Left lung (tissue), 10 donors: ENCODE results near the gene RNH1. TPM values are rescaled to one million over a fixed set of nuclear protein-coding genes. Genes with fewer than 3 reads are reported as not detected.
A peak's percentile ranks its signal among the peaks of the same experiment; 100 is the strongest.

Experiments used
- ATAC-seq: fragments of 200-7000 bp; cut with Tn5 transposase; one replicate; pipeline ENCODE4 v1.9.1; 2020; ENCODE audit warnings: moderate library complexity
- DNase-seq, 4 donors: peaks; one replicate each; pipeline ENCODE4 v3.0.0-alpha.2; 2013 to 2020
- H3K27ac ChIP-seq, 2 donors: fragments of 200-600 bp; sonication (generic) in 1 of 2; one replicate each; pipeline versions ENCODE4 v1.5.0 to v1.8.0; 2020 to 2021
- H3K27me3 ChIP-seq, 2 donors: fragments of 200-600 bp; sonication (generic) in 1 of 2; one replicate each; pipeline versions ENCODE4 v1.5.0 to v1.8.0; 2020 to 2021
- H3K36me3 ChIP-seq, 2 donors: fragments of 200-600 bp; sonication (generic) in 1 of 2; one replicate each; pipeline versions ENCODE4 v1.5.0 to v1.8.0; 2020 to 2021
- H3K4me1 ChIP-seq, 2 donors: fragments of 200-600 bp; one replicate each; pipeline ENCODE4 v1.8.0; 2021
- H3K4me3 ChIP-seq, 2 donors: fragments of 200-600 bp; sonication (generic) in 1 of 2; one replicate each; pipeline versions ENCODE4 v1.5.0 to v1.8.0; 2020 to 2021; ENCODE audit warnings: mild to moderate bottlenecking in 1 of 2
- H3K9me3 ChIP-seq, 2 donors: fragments of 200-600 bp; sonication (generic) in 1 of 2; one replicate each; pipeline versions ENCODE4 v1.5.0 to v1.8.0; 2020 to 2021
- intact Hi-C, 2 donors: fragments of 100-400 bp; cut with DNase I; formaldehyde crosslinking; loops; one replicate each; pipeline versions ENCODE4 v1.11.2 to v1.14.2; 2022
- polyA plus RNA-seq, 6 donors: library from polyadenylated mRNA; unstranded; fragments of 120-200 nt; gene quantifications; one replicate each; pipeline ENCODE4 v1.2.1, GENCODE V29; 2013; ENCODE audit not compliant: insufficient read length in 6 of 6
- total RNA-seq, 2 donors: library from RNA; stranded (reverse); fragmentation: NEBNext Ultra II Directional; extraction: Animal tissue kit (Norgen Biotek cat#: 25700); gene quantifications; one replicate each; pipeline ENCODE4 v1.2.1, GENCODE V29; 2021
- TF ChIP-seq, protein P1 (sequence below), 2 donors: fragments of 200-600 bp; sonication (generic) in 1 of 2; IDR thresholded peaks; one replicate each; pipeline versions ENCODE4 v1.5.0 to v1.8.0; 2021; ENCODE audit warnings: antibody characterized with exemption in 2 of 2
- donor health status: DM: no; HTN: yes; CAD: no.
- donor health status: DM: no; HTN: no; CAD: no.

The RNH1 gene
- total and polyA plus RNA-seq, 8 donors = 69.3 to 243 (median 91.2) TPM

DNA sequence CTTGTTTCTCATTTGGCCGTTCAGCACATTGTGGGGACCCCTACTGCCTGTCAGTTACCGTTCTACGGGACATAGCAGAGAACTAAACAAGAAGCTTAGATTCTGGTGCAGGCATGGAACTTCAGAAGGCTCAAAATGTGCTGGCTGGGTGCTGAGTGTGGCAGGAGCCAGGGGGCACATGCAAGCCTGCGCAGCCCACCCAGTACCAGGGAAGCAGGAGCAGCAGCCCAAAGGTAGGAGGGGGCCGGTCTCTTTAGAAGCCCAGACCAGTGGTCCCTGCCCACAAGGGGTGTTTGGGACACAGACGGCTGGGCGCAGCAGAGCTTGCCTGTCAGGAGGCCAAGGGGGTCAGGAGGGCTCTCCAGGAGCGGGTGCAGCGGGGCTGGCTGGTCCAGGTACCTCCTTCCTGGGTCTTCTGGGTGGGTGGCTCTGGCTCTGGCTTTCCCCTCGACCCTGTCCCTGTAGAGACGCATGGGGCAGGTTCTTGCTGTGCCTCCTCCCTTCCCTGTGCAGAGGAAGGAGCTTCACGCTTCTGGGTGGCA lies 54.8 kb downstream of the RNH1 start:
- H3K36me3 ChIP-seq = peaks cover 0 to 34% of the 10 kb centered on the region in 2 donors
- peaks cover 21 to 41% of the 10 kb centered on the region in 2 donors for H3K4me1 ChIP-seq
- intact Hi-C loops = no loop called here
- no peak for ATAC-seq
- H3K4me3 ChIP-seq = no peak overlapping the region
- no peak overlapping the region for H3K27ac ChIP-seq
- TF ChIP-seq, protein P1, sequence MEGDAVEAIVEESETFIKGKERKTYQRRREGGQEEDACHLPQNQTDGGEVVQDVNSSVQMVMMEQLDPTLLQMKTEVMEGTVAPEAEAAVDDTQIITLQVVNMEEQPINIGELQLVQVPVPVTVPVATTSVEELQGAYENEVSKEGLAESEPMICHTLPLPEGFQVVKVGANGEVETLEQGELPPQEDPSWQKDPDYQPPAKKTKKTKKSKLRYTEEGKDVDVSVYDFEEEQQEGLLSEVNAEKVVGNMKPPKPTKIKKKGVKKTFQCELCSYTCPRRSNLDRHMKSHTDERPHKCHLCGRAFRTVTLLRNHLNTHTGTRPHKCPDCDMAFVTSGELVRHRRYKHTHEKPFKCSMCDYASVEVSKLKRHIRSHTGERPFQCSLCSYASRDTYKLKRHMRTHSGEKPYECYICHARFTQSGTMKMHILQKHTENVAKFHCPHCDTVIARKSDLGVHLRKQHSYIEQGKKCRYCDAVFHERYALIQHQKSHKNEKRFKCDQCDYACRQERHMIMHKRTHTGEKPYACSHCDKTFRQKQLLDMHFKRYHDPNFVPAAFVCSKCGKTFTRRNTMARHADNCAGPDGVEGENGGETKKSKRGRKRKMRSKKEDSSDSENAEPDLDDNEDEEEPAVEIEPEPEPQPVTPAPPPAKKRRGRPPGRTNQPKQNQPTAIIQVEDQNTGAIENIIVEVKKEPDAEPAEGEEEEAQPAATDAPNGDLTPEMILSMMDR (IDR thresholded peaks at IDR 0.05) = no peak
- no peaks in the 10 kb centered on the region for H3K27me3 ChIP-seq
- DNase-seq = peak in 1 of 4 donors; percentile 78
- no peaks in the 10 kb centered on the region for H3K9me3 ChIP-seq

DNA sequence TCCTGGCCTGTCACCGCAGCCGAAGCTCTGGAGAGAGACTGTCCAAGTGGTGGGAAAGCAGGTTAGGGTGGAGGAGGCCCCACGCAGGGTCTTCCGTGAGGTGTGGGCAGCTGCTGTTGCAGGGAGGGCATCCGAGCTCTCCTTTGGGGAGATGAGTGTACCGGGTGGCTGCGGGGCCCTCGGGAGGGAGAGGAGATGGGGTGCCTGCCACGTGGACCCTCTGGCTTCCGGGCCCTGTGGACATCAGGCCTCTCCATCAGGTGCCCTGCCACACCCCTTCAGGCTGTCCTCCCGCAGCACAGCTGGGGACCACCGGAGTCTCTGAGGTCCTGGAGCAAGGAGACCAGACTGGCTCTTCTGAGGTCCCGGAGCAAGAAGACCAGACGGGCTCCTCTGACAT lies 55.3 kb downstream of the RNH1 start:
- H3K27me3 ChIP-seq = no peaks in the 10 kb centered on the region
- no peak overlapping the region for H3K27ac ChIP-seq
- peaks cover 21 to 41% of the 10 kb centered on the region in 2 donors for H3K4me1 ChIP-seq
- no peak for ATAC-seq
- peaks cover 0 to 34% of the 10 kb centered on the region in 2 donors for H3K36me3 ChIP-seq
- no peaks in the 10 kb centered on the region for H3K9me3 ChIP-seq
- peak overlapping the region in 1 of 2 donors; percentile 98 for H3K4me3 ChIP-seq
- TF ChIP-seq, protein P1 (IDR thresholded peaks at IDR 0.05) = no peak
- intact Hi-C loops = no loop called here
- DNase-seq = peak in 1 of 4 donors; percentile 78

DNA sequence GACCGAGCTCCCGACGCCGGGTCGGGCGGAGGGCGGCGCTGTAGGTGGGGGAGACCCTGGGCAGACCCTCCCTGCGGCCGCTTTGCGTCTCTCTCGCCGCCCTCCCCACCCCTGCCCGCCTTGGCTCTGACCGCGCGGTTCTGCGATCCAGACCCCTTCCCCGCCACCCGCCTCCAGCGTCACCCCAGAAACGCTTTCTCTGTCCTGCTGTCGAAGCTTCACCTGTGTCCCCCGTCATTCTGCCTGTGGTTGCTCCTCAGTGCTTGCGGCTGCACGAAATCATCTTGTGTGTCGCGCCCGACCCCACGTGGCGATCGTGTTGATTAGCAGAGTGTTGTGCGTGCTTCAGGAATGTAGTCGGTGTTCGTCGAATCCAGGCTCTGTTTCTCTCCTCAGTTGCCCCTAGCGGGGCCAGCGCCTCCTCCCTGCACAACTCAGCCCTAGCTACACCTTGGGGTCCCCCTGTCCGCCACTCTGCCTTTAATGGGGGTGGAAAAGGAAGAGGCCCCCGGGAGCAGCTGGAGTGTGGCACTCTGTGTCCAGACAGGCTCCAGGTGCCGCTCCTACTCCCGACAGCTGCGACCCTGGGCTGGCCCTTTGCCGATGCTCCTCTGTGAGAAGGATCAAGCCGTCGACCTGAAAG lies 56.1 kb downstream of the RNH1 start:
- Histone ChIP-seq H3K27ac (peak overlapping the region; percentile 94 to 95), H3K4me3 (peak overlapping the region; percentile 96 to 98), H3K9me3 (no peaks in the 10 kb centered on the region), H3K4me1 (peaks cover 21 to 38% of the 10 kb centered on the region in 2 donors), H3K36me3 (peaks cover 0 to 34% of the 10 kb centered on the region in 2 donors), H3K27me3 (no peaks in the 10 kb centered on the region)
- intact Hi-C loops = no loop called here
- peak in 3 of 4 donors; percentile 67 to 88 (median 76) for DNase-seq
- ATAC-seq = peak; percentile 41
- TF ChIP-seq, protein P1 (IDR thresholded peaks at IDR 0.05) = no peak

DNA sequence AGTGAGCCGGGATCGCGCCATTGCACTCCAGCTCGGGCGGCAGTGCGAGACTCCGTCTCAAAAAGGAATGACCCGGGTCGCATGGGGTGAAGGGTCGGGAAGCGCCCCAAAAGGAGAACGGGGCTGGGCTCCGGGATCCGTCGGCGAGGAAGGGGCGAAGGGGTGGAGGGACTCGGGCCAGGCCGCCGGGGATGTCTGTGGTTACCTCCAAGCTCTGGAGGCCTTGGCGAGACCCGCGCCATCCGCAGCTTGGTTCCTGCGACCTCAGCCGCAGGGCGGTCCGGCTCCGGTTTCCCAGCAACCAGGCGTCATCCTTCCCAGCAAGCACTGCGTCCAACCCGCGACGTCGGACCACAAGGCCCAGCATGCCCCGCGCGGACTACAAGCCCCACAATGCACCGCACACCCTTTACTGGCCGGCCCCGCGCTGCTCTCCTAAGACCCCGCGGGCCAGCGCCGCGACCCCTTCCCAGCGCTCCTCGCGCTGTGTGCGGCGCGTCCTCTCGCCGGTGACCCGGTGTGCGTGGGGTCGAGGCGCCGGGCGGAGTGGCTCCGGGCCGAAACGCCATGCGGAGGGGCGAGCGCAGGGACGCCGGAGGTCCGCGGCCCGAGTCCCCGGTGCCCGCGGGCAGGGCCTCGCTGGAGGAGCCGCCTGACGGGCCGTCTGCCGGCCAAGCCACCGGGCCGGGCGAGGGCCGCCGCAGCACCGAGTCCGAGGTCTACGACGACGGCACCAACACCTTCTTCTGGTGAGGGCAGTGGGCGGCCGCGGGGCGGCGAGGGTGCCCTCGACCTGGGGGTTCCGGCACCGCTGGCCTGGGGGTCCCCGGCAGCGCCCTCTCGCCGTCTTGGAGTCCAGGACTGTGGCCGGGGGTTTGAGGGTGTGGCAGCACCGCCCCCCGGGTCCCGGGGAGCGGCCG lies 56.9 kb downstream of the RNH1 start, which contains the start of gene PTDSS2:
Gene PTDSS2, plus strand, starts transcription at position 391 of the 920 bp plus-strand sequence. Its CDS starts 177 bp downstream, at position 568.
- TF ChIP-seq, protein P1 (IDR thresholded peaks at IDR 0.05) = no peak
- Histone ChIP-seq H3K27ac (peak within 1 kb of the TSS; percentile 94 to 95), H3K4me1 (peaks cover 21 to 38% of the 10 kb centered on the region in 2 donors), H3K27me3 (no peaks in the 10 kb centered on the region), H3K36me3 (peaks cover 0 to 32% of the 10 kb centered on the region in 2 donors), H3K4me3 (peak within 1 kb of the TSS; percentile 96 to 98), H3K9me3 (no peaks in the 10 kb centered on the region)
- ATAC-seq (peak; percentile 88), DNase-seq (peak; percentile 95 to 99 (median 97))
- intact Hi-C loops = no loop called here
